ENCODE data around the gene KANSL3.
"Not testable (repeated sequence)": the region's sequence is repeated elsewhere in the genome, so short reads cannot be mapped to it uniquely, and the experiment has no call there.

KANSL3 gene

GRCh38 chr2:96655526-96655925 is 17.4 kb upstream of the KANSL3 start:
- ATAC-seq (ENCODE audit: low read depth) (no peak), DNase-seq (ENCODE audit: low spot score) (no peak)
- Histone ChIP-seq H3K27ac (ENCODE audit: poor library complexity, severe bottlenecking) (no peak overlapping the region), H3K9me3 (ENCODE audit: severe bottlenecking) (no peaks in the 10 kb centered on the region), H3K4me1 (ENCODE audit: insufficient read depth, poor library complexity, severe bottlenecking) (no peaks in the 10 kb centered on the region), H3K27me3 (ENCODE audit: insufficient read depth, poor library complexity, severe bottlenecking) (no peaks in the 10 kb centered on the region), H3K36me3 (ENCODE audit: low read depth) (no peaks in the 10 kb centered on the region), H3K4me3 (ENCODE audit: severe bottlenecking) (no peak overlapping the region)
- TF ChIP-seq CTCF (IDR thresholded peaks at IDR 0.05; ENCODE audit: poor library complexity, severe bottlenecking) = no peak

- not testable (repeated sequence) for DNase-seq (ENCODE audit: low spot score); ATAC-seq (ENCODE audit: low read depth)
Observed at GRCh38 chr2:96654791-96655190, 16.7 kb upstream of the KANSL3 start.

GRCh38 chr2:96651793-96652192 is 13.7 kb upstream of the KANSL3 start:
- no peaks in the 10 kb centered on the region for H3K36me3 ChIP-seq (ENCODE audit: low read depth)
- no peaks in the 10 kb centered on the region for H3K4me1 ChIP-seq (ENCODE audit: insufficient read depth, poor library complexity, severe bottlenecking)
- no peak overlapping the region for H3K27ac ChIP-seq (ENCODE audit: poor library complexity, severe bottlenecking)
- no peak for ATAC-seq (ENCODE audit: low read depth)
- H3K9me3 ChIP-seq (ENCODE audit: severe bottlenecking) = no peaks in the 10 kb centered on the region
- no peaks in the 10 kb centered on the region for H3K27me3 ChIP-seq (ENCODE audit: insufficient read depth, poor library complexity, severe bottlenecking)
- DNase-seq (ENCODE audit: low spot score) = no peak
- H3K4me3 ChIP-seq (ENCODE audit: severe bottlenecking) = no peak overlapping the region
- TF ChIP-seq CTCF (IDR thresholded peaks at IDR 0.05; ENCODE audit: poor library complexity, severe bottlenecking) = no peak

More at GRCh38 chr2:96654791-96655190, 16.7 kb upstream of the KANSL3 start:
- H3K36me3 ChIP-seq (ENCODE audit: low read depth); H3K4me3 ChIP-seq (ENCODE audit: severe bottlenecking); H3K27me3 ChIP-seq (ENCODE audit: insufficient read depth, poor library complexity, severe bottlenecking); H3K9me3 ChIP-seq (ENCODE audit: severe bottlenecking); H3K4me1 ChIP-seq (ENCODE audit: insufficient read depth, poor library complexity, severe bottlenecking); H3K27ac ChIP-seq (ENCODE audit: poor library complexity, severe bottlenecking): not testable (repeated sequence)

- H3K4me1 ChIP-seq (ENCODE audit: insufficient read depth, poor library complexity, severe bottlenecking) = no peaks in the 10 kb centered on the region
- H3K36me3 ChIP-seq (ENCODE audit: low read depth) = no peaks in the 10 kb centered on the region
- no peak for TF ChIP-seq CTCF (IDR thresholded peaks at IDR 0.05; ENCODE audit: poor library complexity, severe bottlenecking)
- no peaks in the 10 kb centered on the region for H3K27me3 ChIP-seq (ENCODE audit: insufficient read depth, poor library complexity, severe bottlenecking)
- ATAC-seq (ENCODE audit: low read depth) (no peak), DNase-seq (ENCODE audit: low spot score) (no peak)
- no peak overlapping the region for H3K27ac ChIP-seq (ENCODE audit: poor library complexity, severe bottlenecking)
- H3K9me3 ChIP-seq (ENCODE audit: severe bottlenecking) = no peaks in the 10 kb centered on the region
- H3K4me3 ChIP-seq (ENCODE audit: severe bottlenecking) = no peak overlapping the region
Observed at GRCh38 chr2:96649342-96649741, 11.2 kb upstream of the KANSL3 start.

GRCh38 chr2:96648306-96648930 is 10.3 kb upstream of the KANSL3 start:
- DNase-seq (ENCODE audit: low spot score) = no peak
- TF ChIP-seq CTCF (IDR thresholded peaks at IDR 0.05; ENCODE audit: poor library complexity, severe bottlenecking) = no peak
- Histone ChIP-seq H3K9me3 (ENCODE audit: severe bottlenecking) (no peaks in the 10 kb centered on the region), H3K4me3 (ENCODE audit: severe bottlenecking) (no peak overlapping the region), H3K4me1 (ENCODE audit: insufficient read depth, poor library complexity, severe bottlenecking) (no peaks in the 10 kb centered on the region), H3K27me3 (ENCODE audit: insufficient read depth, poor library complexity, severe bottlenecking) (no peaks in the 10 kb centered on the region), H3K36me3 (ENCODE audit: low read depth) (no peaks in the 10 kb centered on the region), H3K27ac (ENCODE audit: poor library complexity, severe bottlenecking) (no peak overlapping the region)
- ATAC-seq (ENCODE audit: low read depth) = no peak
